ENCODE measurements around the gene ARSG.

ARSG gene

GRCh38 chr17:68422821-68423220 lies 131.5 kb downstream of the ARSG start:
- in situ Hi-C loops (cut with MboI; ENCODE audit: low sequenced_read_pairs) = no loop called here
- Histone ChIP-seq H3K9me3 (no peaks in the 10 kb centered on the region), H3K36me3 (replicated peaks) (no peaks in the 10 kb centered on the region), H3K4me1 (no peaks in the 10 kb centered on the region), H3K4me3 (no peak overlapping the region), H3K27me3 (ENCODE audit: low read depth) (no peaks in the 10 kb centered on the region)
- no peak for DNase-seq (ENCODE audit: low spot score in 2 of 2)

DNA sequence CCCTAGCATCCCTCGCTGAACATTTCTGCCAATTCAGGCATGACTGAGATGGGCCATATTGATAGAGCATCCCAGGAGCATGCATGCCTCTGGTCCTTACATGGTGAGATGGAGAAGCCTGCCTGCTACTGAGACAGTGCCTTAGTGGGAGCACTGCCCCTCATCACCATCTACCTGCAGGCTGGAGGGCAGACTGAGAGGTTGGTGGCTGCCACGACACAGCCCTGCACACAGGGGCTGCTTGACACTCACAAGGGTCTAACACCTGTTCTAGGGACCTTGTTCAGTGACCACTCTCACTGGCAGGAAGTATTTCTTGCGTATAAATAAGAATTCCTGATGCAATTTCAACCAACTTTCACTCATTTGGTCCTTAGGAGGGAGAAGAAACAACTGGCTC lies 132.0 kb downstream of the ARSG start:
- no peaks in the 10 kb centered on the region for H3K27me3 ChIP-seq (ENCODE audit: low read depth)
- no peaks in the 10 kb centered on the region for H3K9me3 ChIP-seq
- H3K36me3 ChIP-seq (replicated peaks) = no peaks in the 10 kb centered on the region
- DNase-seq (ENCODE audit: low spot score in 2 of 2) = no peak
- in situ Hi-C loops (cut with MboI; ENCODE audit: low sequenced_read_pairs) = no loop called here
- no peak overlapping the region for H3K4me3 ChIP-seq
- H3K4me1 ChIP-seq = no peaks in the 10 kb centered on the region

DNA sequence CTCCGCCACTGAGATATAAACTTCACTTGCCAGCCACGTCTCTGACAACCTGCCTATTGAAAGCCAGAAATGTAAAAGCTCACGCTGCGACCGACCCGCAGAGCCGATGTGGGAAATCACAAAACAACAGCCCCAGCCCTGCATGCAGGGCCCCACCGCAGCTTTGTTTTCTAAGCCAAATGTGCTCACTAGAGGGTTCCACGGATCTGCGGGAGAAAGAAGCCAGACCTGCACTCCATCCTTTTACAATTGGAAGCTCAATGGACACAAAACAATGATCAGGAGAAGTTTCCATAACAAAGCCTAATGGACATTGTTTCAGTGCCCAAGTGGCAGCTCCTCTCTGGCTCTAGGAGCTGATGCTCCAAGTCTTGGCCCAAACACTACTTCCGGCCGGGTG lies 132.9 kb downstream of the ARSG start:
- Histone ChIP-seq H3K4me3 (no peak overlapping the region), H3K9me3 (no peaks in the 10 kb centered on the region), H3K36me3 (replicated peaks) (no peaks in the 10 kb centered on the region), H3K4me1 (no peaks in the 10 kb centered on the region), H3K27me3 (ENCODE audit: low read depth) (no peaks in the 10 kb centered on the region)
- DNase-seq (ENCODE audit: low spot score in 2 of 2) = no peak
- in situ Hi-C loops (cut with MboI; ENCODE audit: low sequenced_read_pairs) = no loop called here

DNA sequence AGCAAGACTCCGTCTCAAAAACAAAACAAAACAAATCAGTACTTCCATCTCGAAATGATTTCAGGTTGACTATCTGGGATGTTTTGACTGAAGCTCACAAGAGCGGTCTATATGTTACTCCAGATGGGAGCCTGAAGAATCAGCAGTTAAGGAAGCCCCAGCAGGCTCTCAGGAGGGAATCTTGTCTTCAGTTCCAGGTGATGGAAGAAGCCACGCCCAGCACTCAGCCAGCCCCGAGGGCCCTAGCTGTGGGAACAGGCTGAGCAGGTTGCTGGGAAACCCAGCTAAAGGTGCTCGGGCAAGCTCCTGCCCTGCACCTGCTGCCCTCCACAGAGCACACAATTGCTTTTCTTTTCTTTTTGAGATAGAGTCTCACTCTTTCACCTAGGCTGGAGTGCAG lies 133.6 kb downstream of the ARSG start:
- Histone ChIP-seq H3K36me3 (replicated peaks) (no peaks in the 10 kb centered on the region), H3K4me1 (no peaks in the 10 kb centered on the region), H3K9me3 (no peaks in the 10 kb centered on the region), H3K4me3 (no peak overlapping the region), H3K27me3 (ENCODE audit: low read depth) (no peaks in the 10 kb centered on the region)
- in situ Hi-C loops (cut with MboI; ENCODE audit: low sequenced_read_pairs) = no loop called here
- DNase-seq (ENCODE audit: low spot score in 2 of 2) = no peak

DNA sequence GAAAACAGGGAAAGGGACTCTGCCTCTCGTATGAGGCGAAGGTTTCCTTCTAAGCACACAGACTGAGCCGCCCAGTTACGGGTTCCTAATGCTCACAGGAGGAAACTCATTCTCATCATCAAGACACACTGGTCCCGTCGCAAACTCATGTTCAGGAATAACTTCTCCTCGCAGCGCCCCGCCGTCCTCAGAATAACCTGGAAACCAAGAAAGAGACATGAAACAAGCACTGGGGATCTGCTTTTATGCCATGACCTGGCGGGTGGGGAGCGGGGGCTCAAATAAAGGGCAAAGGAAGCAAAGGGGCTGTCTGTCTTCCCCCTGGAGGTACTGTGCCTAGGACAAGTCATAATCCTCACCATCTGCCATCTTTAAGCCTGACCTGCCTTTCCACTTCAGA lies 134.7 kb downstream of the ARSG start:
- Histone ChIP-seq H3K9me3 (no peaks in the 10 kb centered on the region), H3K4me1 (no peaks in the 10 kb centered on the region), H3K27me3 (ENCODE audit: low read depth) (no peaks in the 10 kb centered on the region), H3K4me3 (no peak overlapping the region), H3K36me3 (replicated peaks) (no peaks in the 10 kb centered on the region)
- in situ Hi-C loops (cut with MboI; ENCODE audit: low sequenced_read_pairs) = no loop called here
- DNase-seq (ENCODE audit: low spot score in 2 of 2) = no peak

GRCh38 chr17:68427575-68427974 lies 136.3 kb downstream of the ARSG start:
- Histone ChIP-seq H3K4me3 (no peak overlapping the region), H3K4me1 (no peaks in the 10 kb centered on the region), H3K36me3 (replicated peaks) (no peaks in the 10 kb centered on the region), H3K9me3 (no peaks in the 10 kb centered on the region), H3K27me3 (ENCODE audit: low read depth) (no peaks in the 10 kb centered on the region)
- in situ Hi-C loops (cut with MboI; ENCODE audit: low sequenced_read_pairs) = no loop called here
- DNase-seq (ENCODE audit: low spot score in 2 of 2) = no peak

- H3K27me3 ChIP-seq (ENCODE audit: low read depth) = no peaks in the 10 kb centered on the region
- no peaks in the 10 kb centered on the region for H3K36me3 ChIP-seq (replicated peaks)
- H3K9me3 ChIP-seq = no peaks in the 10 kb centered on the region
- no peak overlapping the region for H3K4me3 ChIP-seq
- H3K4me1 ChIP-seq = no peaks in the 10 kb centered on the region
- in situ Hi-C loops (cut with MboI; ENCODE audit: low sequenced_read_pairs) = no loop called here
- no peak for DNase-seq (ENCODE audit: low spot score in 2 of 2)
These were observed 137.3 kb downstream of the ARSG start for GRCh38 chr17:68428498-68429172.

DNA sequence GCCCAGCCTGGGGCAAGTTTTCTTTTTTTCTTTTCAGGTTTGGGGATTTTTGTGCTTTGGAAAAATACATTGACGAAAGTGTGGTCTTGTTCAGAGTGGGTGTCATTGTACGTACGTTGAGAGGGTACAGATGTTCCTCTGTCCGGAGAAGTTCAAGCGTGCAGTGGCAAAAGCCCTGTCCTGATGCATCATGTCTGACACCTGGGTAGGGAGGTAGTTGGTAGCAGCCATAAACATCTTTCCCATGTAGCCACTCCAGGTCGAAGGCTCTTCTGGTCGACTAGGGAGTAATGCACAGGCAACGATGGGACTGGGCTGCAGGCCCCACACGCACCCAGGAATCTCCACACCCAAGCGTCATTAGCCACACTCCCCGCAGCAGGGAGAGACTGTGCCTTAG lies 138.6 kb downstream of the ARSG start:
- H3K4me3 ChIP-seq = no peak overlapping the region
- in situ Hi-C loops (cut with MboI; ENCODE audit: low sequenced_read_pairs) = loop anchor here (10.0 kb wide), 1 partner anchor 165 kb away; no protein-coding TSS in a partner anchor
- H3K4me1 ChIP-seq = no peaks in the 10 kb centered on the region
- no peaks in the 10 kb centered on the region for H3K36me3 ChIP-seq (replicated peaks)
- no peaks in the 10 kb centered on the region for H3K27me3 ChIP-seq (ENCODE audit: low read depth)
- no peak for DNase-seq (ENCODE audit: low spot score in 2 of 2)
- H3K9me3 ChIP-seq = no peaks in the 10 kb centered on the region

DNA sequence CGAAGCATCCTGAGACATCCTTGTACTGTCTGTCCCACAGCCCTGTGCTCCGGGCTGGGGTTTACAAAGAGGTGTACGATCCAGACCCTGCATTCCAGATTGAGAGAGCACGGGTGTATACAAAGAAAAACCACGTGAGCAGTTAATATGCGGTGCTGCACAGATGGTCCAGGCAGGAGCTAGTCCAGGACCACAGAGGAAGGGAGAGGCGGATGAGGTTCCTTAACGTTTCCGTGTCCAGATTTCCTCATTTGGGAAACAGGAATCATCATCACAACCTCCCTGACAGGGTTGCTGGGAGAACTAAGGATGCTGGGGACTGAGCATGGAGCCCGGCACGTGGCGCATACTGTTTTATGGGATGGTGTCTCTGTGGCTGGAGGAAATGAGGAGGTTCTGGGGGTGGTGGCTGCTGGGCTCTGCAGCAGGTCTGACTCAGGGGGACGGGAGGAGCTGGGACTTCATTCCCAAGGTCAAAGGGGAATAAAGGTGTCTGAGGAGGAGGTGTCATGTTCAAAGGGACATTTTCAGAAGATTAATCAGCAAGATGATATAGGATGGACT lies 139.8 kb downstream of the ARSG start:
- in situ Hi-C loops (cut with MboI; ENCODE audit: low sequenced_read_pairs) = loop anchor here (10.0 kb wide), 1 partner anchor 166 kb away; no protein-coding TSS in a partner anchor
- DNase-seq (ENCODE audit: low spot score in 2 of 2) = no peak

DNA sequence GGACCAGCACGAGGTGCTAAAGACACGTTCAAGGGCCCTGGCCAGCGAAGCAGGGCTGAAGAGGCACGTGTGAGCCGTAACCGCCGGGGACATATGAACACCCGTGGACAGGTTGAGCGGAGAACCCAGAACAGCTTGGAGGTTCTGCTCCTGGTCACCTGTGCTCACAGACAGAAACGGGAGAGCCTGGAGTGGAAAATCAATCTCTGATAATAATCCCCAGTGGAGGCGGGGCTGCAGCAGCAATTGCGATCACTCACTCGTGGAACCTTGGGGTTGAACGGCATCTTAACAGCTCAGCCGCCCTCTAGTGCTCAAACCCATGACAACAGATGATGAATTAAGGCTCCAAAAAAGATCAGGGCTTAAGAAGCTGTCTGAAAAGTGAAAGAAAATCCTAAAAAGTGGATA lies 140.4 kb downstream of the ARSG start:
- peak in 1 of 2 experiments; percentile 58 for DNase-seq (ENCODE audit: low spot score in 2 of 2)
- in situ Hi-C loops (cut with MboI; ENCODE audit: low sequenced_read_pairs) = loop anchor here (10.0 kb wide), 1 partner anchor 167 kb away; no protein-coding TSS in a partner anchor

More for the DNA sequence above, 139.8 kb downstream of the ARSG start:
- Histone ChIP-seq H3K27me3 (ENCODE audit: low read depth) (no peaks in the 10 kb centered on the region), H3K4me3 (no peak overlapping the region), H3K36me3 (replicated peaks) (no peaks in the 10 kb centered on the region), H3K4me1 (no peaks in the 10 kb centered on the region), H3K9me3 (no peaks in the 10 kb centered on the region)

GRCh38 chr17:68432086-68432864 lies 141.0 kb downstream of the ARSG start:
- Histone ChIP-seq H3K9me3 (no peaks in the 10 kb centered on the region), H3K4me3 (no peak overlapping the region), H3K4me1 (no peaks in the 10 kb centered on the region), H3K36me3 (replicated peaks) (no peaks in the 10 kb centered on the region), H3K27me3 (ENCODE audit: low read depth) (no peaks in the 10 kb centered on the region)
- no peak for DNase-seq (ENCODE audit: low spot score in 2 of 2)
- in situ Hi-C loops (cut with MboI; ENCODE audit: low sequenced_read_pairs) = loop anchor here (10.0 kb wide), 1 partner anchor 167 kb away; no protein-coding TSS in a partner anchor

More for the DNA sequence above, 140.4 kb downstream of the ARSG start:
- H3K9me3 ChIP-seq = no peaks in the 10 kb centered on the region
- H3K4me3 ChIP-seq = no peak overlapping the region
- H3K27me3 ChIP-seq (ENCODE audit: low read depth) = no peaks in the 10 kb centered on the region
- H3K4me1 ChIP-seq = no peaks in the 10 kb centered on the region
- H3K36me3 ChIP-seq (replicated peaks) = no peaks in the 10 kb centered on the region

DNA sequence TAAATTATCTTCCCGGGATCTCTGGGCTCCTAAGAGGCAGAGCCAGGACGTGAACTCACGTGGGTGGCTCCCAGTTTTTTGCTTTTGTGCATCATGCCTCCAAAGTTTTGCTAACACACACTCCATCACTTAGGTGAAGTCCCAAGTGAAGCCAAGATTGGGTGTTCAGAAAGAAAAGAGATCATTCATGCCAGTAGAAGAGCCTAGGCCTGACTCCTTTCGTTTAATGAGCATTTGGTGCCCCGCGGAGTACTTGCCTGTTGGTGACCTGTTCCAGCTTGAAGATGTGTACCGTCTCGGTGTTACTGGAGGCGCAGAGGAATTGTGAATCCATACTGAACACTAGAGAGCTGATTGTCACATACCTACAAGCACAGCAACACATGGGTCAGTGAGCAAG lies 141.9 kb downstream of the ARSG start:
- H3K4me1 ChIP-seq = no peaks in the 10 kb centered on the region
- no peak overlapping the region for H3K4me3 ChIP-seq
- H3K36me3 ChIP-seq (replicated peaks) = no peaks in the 10 kb centered on the region
- H3K27me3 ChIP-seq (ENCODE audit: low read depth) = no peaks in the 10 kb centered on the region
- in situ Hi-C loops (cut with MboI; ENCODE audit: low sequenced_read_pairs) = loop anchor here (10.0 kb wide), 1 partner anchor 168 kb away; no protein-coding TSS in a partner anchor
- DNase-seq (ENCODE audit: low spot score in 2 of 2) = no peak
- no peaks in the 10 kb centered on the region for H3K9me3 ChIP-seq

- Histone ChIP-seq H3K36me3 (replicated peaks) (no peaks in the 10 kb centered on the region), H3K9me3 (no peaks in the 10 kb centered on the region), H3K4me3 (no peak overlapping the region), H3K4me1 (no peaks in the 10 kb centered on the region), H3K27me3 (ENCODE audit: low read depth) (no peaks in the 10 kb centered on the region)
- in situ Hi-C loops (cut with MboI; ENCODE audit: low sequenced_read_pairs) = loop anchor here (10.0 kb wide), 1 partner anchor 169 kb away; no protein-coding TSS in a partner anchor
- no peak for DNase-seq (ENCODE audit: low spot score in 2 of 2)
These were observed 142.7 kb downstream of the ARSG start for GRCh38 chr17:68433911-68434508.

All from HAP-1 (cell line).